Calu3 (cell line): ENCODE data around the gene SUSD3. TPM values are rescaled to one million over a fixed set of nuclear protein-coding genes. Genes with fewer than 3 reads are reported as not detected.

Experiments used
- BruUV-seq: library from RNA; stranded (reverse); fragments of 400-500 nt; replicated peaks from 2 replicates; lab custom pipeline; 2021; lab: Mats Ljungman, UMichigan
- CTCF ChIA-PET: fragments of 300-600 bp; sonication (Branson Sonifier 250); formaldehyde crosslinking; loops from one replicate; lab custom pipeline; 2022; ENCODE audit warnings: antibody characterized with exemption; lab: Charles Lee
- DNase-seq: peaks from one replicate; pipeline ENCODE4 v3.0.0; 2022
- H3K27ac Mint-ChIP-seq: one replicate; pipeline ENCODE4 v1.8.0; 2022; ENCODE audit warnings: mixed read lengths; ENCODE audit not compliant: unreplicated experiment
- H3K27me3 Mint-ChIP-seq: one replicate; pipeline ENCODE4 v1.8.0; 2022; ENCODE audit warnings: mixed read lengths; ENCODE audit not compliant: unreplicated experiment
- H3K36me3 Mint-ChIP-seq: one replicate; pipeline ENCODE4 v1.8.0; 2022; ENCODE audit warnings: mild to moderate bottlenecking, moderate library complexity, mixed read lengths; ENCODE audit not compliant: insufficient read depth, unreplicated experiment
- H3K4me1 Mint-ChIP-seq: one replicate; pipeline ENCODE4 v1.8.0; 2022; ENCODE audit warnings: mild to moderate bottlenecking, low read depth, mixed read lengths; ENCODE audit not compliant: unreplicated experiment
- H3K4me3 Mint-ChIP-seq: one replicate; pipeline ENCODE4 v1.8.0; 2022; ENCODE audit warnings: mild to moderate bottlenecking, low read depth, moderate library complexity, mixed read lengths; ENCODE audit not compliant: unreplicated experiment
- H3K9me3 Mint-ChIP-seq: one replicate; pipeline ENCODE4 v1.8.0; 2022; ENCODE audit warnings: low read depth, mixed read lengths; ENCODE audit not compliant: unreplicated experiment
- intact Hi-C: fragments of 100-400 bp; cut with micrococcal nuclease; formaldehyde crosslinking; loops from one replicate; pipeline ENCODE4 v1.10.0; 2022; ENCODE audit not compliant: unreplicated experiment
- total RNA-seq: library from RNA; stranded (reverse); gene quantifications from 2 replicates; pipeline ENCODE4 v1.2.3, GENCODE V29; 2022
- TF ChIP-seq, protein P1 (sequence below): fragments of 200-600 bp; IDR thresholded peaks from one replicate; pipeline ENCODE4 v1.8.0; 2022; ENCODE audit warnings: antibody characterized with exemption; ENCODE audit not compliant: unreplicated experiment

Gene SUSD3
- total RNA-seq, 1 experiment from 2014 or later = 1.3 TPM

DNA sequence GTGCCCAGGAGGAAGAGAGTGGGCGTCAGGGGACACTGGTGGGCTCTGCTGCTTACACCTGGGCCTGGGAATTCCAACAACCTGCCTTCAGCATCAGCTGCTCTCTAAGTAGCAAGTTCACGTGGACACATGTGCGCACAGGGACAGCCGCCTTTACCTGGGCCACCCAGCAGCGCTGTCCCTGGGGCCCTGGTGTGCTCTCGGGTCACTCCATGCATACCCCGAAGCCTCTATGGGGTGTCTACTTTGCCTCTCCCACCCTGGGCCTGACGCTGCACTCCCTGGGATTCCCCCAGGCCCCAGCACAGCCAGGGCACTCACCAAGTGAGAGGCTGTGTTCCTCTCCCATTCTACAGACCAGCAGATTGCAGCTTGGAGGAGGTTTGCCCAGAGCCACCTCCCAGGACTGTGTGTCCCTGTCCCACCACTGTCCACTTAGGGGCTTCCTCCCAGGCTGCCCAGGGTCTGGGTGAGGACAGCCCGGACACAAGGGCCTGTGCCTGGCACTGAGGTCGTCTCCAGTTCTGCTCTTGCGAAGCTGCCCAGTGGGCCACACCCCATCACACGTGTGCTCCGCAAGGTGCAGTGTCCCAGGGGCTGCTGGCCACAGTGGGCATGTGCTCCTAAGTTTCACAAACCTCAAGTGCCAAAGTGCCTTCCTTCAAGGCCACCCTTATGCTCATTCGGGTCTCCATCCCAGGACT, 69.7 kb downstream of the SUSD3 start:
- H3K27ac Mint-ChIP-seq = no peak overlapping the region
- H3K36me3 Mint-ChIP-seq = peaks cover 10% of the 10 kb centered on the region
- intact Hi-C loops = no loop called here
- no TSS peak for BruUV-seq
- TF ChIP-seq, protein P1, sequence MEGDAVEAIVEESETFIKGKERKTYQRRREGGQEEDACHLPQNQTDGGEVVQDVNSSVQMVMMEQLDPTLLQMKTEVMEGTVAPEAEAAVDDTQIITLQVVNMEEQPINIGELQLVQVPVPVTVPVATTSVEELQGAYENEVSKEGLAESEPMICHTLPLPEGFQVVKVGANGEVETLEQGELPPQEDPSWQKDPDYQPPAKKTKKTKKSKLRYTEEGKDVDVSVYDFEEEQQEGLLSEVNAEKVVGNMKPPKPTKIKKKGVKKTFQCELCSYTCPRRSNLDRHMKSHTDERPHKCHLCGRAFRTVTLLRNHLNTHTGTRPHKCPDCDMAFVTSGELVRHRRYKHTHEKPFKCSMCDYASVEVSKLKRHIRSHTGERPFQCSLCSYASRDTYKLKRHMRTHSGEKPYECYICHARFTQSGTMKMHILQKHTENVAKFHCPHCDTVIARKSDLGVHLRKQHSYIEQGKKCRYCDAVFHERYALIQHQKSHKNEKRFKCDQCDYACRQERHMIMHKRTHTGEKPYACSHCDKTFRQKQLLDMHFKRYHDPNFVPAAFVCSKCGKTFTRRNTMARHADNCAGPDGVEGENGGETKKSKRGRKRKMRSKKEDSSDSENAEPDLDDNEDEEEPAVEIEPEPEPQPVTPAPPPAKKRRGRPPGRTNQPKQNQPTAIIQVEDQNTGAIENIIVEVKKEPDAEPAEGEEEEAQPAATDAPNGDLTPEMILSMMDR = no peak
- no peaks in the 10 kb centered on the region for H3K9me3 Mint-ChIP-seq
- CTCF ChIA-PET = interaction anchor here (1.0 kb wide), 1 partner anchor 8 kb away, joined by 3 read pairs; no protein-coding TSS in a partner anchor
- H3K4me3 Mint-ChIP-seq = no peak overlapping the region
- no peak for DNase-seq
- H3K4me1 Mint-ChIP-seq = peaks cover 8% of the 10 kb centered on the region
- H3K27me3 Mint-ChIP-seq = no peaks in the 10 kb centered on the region

DNA sequence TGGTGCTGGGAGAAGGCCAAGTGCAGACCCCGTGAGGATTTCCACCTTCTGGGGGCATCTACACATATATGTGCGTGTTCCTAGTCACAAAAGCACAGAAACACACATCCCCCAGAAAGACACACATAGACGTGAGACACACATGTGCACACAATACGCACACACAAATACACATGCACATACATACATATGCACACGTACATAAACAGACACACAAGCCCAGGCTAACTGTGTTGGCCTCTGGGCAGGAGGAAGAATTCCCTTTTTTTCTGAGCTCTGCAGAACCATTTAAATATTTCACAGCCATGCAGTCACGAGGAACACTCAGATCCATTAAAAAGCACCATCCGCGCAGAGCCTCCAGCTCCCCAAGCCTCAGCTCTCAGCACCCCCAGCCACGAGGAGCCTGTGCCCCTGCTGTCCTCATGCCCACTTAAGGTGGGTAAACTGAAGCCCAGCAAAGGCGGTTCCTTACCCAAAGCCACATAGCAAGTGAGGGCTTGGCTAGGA, 70.3 kb downstream of the SUSD3 start:
- no peak overlapping the region for H3K27ac Mint-ChIP-seq
- H3K9me3 Mint-ChIP-seq = no peaks in the 10 kb centered on the region
- no peak for DNase-seq
- H3K4me3 Mint-ChIP-seq = no peak overlapping the region
- peaks cover 16% of the 10 kb centered on the region for H3K36me3 Mint-ChIP-seq
- CTCF ChIA-PET = interaction anchor here (1.0 kb wide), 1 partner anchor 9 kb away, joined by 3 read pairs; no protein-coding TSS in a partner anchor
- TF ChIP-seq, protein P1 = no peak
- H3K4me1 Mint-ChIP-seq = peaks cover 8% of the 10 kb centered on the region
- no peaks in the 10 kb centered on the region for H3K27me3 Mint-ChIP-seq
- intact Hi-C loops = no loop called here
- BruUV-seq = no TSS peak

DNA sequence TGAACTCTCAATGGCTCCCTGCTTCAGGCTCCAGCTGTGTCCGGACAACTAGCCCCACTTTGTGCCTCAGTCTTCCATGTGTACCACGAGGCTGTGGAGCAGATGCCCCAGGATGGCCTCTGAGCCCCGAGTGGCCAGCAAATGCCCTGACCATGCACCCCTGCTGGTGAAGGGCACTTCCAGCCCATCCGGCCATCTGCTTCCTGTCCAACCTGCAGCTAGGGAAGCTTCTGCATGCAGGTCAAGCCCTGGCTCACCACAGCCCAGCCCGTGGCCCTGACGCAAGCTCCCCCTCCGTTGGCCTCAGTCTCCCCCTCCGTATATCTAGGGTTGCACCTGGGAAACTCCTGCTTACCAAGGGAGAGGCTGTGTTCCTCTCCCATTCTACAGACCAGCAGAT, 70.8 kb downstream of the SUSD3 start:
- DNase-seq = no peak
- H3K27ac Mint-ChIP-seq = no peak overlapping the region
- intact Hi-C loops = no loop called here
- CTCF ChIA-PET = interaction anchor here (1.0 kb wide), 1 partner anchor 9 kb away, joined by 3 read pairs; no protein-coding TSS in a partner anchor
- H3K4me3 Mint-ChIP-seq = no peak overlapping the region
- peaks cover 8% of the 10 kb centered on the region for H3K4me1 Mint-ChIP-seq
- TF ChIP-seq, protein P1 = no peak
- H3K27me3 Mint-ChIP-seq = no peaks in the 10 kb centered on the region
- no peaks in the 10 kb centered on the region for H3K9me3 Mint-ChIP-seq
- H3K36me3 Mint-ChIP-seq = peaks cover 20% of the 10 kb centered on the region
- BruUV-seq = no TSS peak

DNA sequence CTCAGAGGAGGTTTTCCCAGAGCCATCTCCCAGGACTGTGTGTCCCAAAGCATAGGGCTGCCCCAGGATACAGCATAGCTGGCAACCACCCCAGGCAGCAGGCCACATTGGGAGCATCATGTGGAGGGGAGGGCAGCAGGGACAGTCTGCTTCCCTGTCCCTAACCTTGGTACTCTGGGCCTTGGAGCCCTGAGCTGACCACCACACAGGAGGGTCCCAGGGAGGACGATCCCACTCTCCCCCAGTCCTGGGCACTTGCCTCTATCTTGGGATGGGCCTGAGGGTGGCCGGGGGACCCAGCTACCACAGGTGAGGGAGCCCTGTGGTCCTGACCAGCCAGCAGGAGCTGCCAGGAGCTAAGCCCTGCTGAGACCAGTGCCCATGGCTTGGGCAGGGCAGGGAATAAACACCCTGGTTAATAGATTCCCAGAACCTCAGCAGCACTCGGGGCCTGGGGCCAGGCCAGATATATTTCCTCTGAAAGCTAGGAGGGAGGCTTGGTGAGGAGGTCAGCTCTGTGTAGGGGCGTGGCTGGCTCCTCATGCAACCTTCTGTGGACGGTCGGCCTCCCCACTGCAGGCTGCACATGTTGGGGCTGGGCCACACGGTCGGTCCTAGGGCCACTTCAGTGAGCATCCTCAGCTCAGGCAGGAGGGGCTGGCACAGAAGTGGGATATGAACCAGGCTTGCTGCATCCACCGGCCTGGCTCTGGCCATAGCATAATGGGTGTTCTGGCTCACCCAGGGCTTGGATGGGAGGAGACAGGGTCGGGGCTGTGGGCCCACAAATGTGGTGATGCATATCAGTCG, 71.4 kb downstream of the SUSD3 start:
- Mint-ChIP-seq H3K27ac (no peak overlapping the region), H3K4me1 (peaks cover 8% of the 10 kb centered on the region), H3K4me3 (no peak overlapping the region), H3K27me3 (no peaks in the 10 kb centered on the region), H3K9me3 (no peaks in the 10 kb centered on the region), H3K36me3 (peaks cover 20% of the 10 kb centered on the region)
- TF ChIP-seq, protein P1 = no peak
- intact Hi-C loops = no loop called here
- no TSS peak for BruUV-seq
- no peak for DNase-seq
- CTCF ChIA-PET = interaction anchor here (0.5 kb wide), 1 partner anchor 15 kb away, joined by 3 read pairs; no protein-coding TSS in a partner anchor
